ENCODE results near the gene RNF26. TPM values are rescaled to one million over a fixed set of nuclear protein-coding genes. Genes with fewer than 3 reads are reported as not detected.

The RNF26 gene
- total RNA-seq, 1 donor from 2014 or later: 22.2 TPM

DNA sequence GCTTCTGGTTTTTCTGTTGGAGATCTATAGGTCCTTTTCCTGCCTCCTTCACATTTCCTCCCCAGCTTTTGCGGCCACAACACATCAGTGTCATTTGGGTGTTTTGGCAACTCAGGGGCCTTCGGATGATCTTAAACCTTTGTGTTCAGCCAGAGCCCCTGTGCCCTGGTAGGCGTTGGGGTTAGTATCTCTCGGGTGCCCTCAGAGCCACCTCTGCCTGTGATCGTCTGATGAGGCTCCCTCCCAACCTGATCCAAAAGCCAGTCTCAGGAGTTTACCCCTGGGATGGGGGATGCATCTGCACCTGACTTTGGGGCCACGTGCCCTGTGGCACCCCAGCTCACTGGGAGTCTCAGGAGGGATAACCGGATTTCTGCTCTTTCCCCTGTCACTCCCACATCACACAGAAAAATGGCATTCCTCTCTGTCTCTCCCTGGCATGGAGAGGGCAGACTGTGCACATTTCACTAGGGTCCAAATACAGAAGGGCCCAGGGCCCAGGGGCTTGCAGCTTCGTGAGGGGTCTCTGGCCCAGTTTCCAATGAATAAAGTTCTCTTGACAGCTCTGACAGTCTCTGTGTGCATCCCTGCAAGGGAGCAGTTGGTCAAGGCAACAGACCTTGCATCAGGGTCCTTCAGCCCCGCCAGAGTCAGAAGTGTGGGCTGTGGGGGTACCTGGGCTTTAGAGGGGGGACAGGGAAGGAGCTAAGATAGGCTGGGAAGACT is 2.6 kb downstream of the RNF26 start:
- ATAC-seq: no peak

DNA sequence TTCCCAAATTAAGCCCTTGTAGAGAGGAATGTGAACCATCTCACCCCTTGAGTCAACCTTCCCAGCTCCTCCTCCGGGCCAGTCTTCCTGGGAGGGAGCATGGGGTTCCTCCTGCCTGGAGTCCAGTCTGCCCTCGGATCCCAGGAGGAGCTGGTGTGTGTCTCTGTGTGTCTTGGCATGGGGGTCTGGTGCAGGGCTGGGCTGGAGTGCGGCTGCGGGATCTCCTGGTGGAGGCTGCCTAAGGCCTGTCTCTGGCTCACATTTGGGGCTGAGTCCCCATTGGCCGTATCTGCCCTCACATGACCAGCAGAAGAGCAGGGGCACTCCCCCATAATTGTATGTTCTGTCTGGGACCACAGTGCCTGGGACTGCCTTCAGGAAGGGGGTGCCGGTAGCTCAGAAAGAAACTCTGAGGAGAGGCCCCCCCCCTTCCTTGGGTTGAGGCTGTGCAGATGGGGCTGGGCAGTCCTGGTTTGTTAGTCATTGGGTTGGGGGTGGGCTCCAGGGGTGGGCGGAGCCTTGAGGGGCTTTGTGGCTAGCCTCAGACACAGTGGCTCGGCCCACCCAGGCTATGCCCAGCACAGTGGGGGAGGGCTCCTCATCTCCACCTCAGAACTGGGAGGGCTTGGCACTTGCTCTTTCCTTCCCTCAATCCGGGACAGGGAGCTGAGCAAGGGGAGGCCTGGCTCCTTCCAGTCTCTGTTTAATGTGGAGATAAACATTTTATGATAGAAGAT is 3.4 kb downstream of the RNF26 start:
- ATAC-seq: no peak

DNA sequence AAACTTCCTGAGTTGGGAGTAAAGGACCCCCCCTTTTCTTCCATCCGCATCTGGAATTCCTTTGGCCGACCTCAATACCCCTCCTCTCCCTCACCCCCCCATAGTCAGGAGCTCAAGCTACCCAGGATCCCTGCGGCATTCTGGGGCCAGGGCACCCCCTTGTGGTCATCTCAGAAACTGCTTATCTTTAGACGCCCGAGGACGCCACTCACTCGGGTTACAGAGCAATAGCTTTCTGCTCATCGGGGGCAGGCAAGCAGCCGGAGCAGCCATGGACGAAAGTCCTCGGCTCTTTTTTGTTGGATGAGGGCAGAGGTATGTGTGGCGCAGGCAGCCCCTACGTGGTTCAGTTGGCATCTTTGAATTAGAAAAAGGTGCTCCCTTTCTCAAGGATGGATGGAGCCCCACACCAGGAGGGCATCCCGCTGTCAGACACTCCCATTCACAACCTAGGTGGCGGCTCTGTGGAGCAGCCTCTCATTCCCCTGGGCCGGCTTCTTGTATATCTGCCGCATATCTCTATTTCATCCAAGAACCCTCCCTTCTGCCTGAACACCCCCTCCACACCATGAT is 4.1 kb downstream of the RNF26 start:
- peak; percentile 19 for ATAC-seq

DNA sequence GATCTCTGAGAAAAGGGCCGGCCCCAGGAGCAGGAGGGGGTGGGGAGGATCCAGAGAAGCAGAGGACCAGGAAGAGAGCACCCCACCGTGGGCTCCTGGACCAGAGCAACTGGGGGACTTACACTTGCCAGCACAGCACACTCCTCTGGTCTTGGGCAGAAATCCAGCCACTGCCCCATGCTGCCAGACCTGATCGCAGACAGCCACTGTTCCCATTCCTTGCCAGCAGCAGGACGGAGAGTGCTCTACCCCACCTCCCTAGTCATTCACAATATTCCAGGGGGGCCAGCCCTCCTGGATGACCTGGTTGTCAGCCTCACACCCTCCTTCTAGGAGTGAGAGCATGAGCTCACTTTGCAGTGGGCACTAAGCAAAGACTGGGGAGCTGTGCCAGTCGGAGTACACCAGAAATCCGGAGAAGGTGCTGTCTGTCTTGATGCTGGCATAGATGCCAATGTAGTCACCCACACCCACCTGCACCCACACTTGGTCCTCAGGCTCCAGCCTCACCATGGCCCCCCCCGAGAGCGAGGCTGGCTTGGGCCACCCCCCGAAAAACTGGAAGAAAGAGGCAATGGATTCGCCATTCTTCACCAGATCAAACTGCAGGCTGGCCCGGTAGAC is 4.8 kb downstream of the RNF26 start:
- no peak for ATAC-seq

DNA sequence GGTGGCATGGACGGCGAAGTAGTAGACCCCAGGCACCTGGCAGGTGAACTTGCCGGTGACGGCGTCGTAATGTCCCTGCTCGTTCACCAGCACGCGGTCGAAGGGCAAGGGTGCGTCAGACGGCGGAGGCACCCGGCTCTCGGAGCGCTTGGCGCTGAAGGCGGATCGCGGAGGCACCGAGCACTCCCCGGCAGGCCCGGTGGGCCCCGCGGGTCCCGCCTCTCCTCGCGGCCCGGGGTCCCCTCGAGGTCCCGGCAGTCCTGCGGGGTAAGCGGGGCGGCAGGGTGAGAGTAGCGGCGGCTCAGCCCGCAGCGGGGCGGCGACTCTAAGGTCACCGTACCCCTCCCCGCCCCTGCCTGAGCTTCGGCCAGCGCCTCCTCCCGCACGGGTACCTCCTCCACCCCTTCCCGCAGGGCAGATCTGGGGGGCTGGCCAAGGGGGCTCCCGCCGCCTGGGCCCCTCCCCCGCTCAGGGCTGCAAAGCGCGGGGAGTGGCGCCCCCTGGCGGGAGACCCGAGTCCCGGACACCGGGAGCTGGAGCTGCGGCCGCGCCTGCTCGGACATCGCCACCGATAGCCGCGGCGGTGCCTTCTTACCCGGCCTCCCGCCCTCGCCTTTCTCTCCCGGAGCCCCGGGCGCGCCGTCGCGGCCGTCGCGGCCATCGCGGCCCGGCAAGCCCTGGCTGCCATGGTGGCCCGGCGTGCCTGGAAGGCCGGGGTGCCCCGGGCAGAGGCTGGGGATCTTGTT is 5.4 kb downstream of the RNF26 start:
- peak; percentile 25 for ATAC-seq

DNA sequence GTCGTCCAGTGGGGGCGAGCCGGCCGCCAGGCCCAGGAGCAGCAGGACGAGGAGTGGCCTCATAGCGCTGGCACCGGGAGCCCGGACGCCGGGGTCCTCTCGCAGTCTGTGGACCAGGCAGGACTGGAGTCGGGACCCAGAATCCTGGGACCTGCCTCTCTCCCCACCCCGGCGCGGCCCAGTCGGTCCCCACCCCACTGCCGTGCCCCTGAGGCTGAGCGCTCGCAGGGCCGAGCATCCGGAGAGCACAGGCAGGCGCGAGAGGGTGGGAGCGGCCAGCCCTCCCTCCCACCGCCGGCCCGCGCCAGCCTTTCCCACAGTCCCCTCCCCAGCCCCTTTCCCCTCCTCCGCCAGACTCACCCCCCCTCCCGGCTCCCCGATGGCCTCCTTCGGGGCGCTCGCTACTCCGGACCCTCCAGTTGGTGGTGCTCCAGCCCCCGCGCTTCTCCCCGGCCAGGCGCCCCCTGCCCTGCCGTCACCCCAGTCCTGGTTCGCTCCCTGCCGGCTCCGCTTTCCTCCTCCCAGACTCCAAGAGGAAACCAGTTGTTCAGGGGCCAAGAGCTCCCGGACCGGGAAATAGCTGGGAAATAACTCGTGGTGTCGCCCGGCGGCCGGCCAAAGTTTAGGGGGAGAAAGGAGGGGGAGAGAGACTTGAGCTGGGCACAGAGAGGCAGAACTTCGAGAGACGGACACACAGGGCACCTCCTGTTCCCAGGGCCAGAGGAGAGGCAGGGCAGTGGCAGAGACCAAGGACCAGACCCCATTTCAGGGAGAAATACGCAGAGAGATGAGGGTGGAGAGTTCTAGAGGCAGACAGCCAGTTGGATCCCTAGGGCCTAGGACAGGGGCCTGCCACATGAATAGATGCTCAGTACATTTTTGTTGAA is 6.3 kb downstream of the RNF26 start, which contains the start of gene C1QTNF5:
Gene C1QTNF5 (minus strand): TSS at position 549 of the 887 bp plus-strand sequence. CDS start 486 bp downstream, at position 63.
- ATAC-seq: no peak

DNA sequence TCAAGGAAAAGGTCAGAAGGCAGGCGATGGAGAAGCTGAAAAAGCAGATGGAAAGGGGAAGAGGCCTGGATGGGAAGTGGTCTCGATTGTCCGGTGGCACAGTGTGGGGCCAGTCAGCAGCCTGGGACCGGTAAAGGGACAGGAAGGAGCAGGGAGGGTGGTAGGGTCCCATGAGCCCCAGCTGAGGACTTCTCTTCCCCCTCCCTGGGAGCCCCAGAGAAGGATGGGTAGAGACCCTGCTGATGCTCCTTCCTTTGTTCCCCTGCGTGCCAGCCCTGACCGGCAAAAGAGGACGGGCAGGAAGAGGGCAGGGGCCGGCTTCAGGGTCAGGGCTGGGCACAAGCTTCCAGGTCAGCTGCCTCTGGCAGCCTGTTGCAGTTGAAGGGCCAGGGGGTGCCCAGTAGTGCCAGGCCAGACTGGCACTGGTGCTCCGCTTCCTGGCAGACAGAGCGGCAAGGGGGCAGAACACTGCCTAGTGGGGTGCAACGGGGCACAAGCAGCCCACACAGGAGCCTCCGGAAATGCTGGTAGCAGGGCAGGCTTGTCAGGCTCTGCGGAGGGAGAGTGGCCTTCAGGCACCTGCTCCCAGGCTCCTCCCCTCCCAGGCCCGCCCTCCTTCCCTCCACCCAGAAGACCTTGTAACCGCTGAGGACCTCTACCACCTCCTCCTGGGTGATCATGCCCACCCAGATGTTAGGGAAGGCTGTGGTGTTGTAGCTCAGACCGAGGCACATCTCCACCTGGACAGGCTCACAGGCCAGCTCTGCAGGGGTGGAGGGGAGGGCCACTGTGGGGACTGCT is 7.1 kb downstream of the RNF26 start:
- ATAC-seq: no peak

DNA sequence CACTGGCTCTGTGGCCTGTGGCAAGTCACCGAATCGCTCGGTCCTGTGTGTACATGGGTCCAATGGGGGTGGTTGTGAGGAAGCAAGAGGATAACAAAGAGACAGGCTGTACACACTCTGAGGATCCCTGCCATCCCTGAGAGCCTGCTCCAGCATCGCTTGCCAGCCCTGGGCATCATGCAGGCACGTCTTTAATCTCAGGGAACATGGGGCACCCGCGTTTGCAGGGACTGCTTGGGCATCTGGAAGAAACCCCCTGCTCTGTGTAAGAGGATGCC is 7.6 kb downstream of the RNF26 start:
- ATAC-seq: no peak

DNA sequence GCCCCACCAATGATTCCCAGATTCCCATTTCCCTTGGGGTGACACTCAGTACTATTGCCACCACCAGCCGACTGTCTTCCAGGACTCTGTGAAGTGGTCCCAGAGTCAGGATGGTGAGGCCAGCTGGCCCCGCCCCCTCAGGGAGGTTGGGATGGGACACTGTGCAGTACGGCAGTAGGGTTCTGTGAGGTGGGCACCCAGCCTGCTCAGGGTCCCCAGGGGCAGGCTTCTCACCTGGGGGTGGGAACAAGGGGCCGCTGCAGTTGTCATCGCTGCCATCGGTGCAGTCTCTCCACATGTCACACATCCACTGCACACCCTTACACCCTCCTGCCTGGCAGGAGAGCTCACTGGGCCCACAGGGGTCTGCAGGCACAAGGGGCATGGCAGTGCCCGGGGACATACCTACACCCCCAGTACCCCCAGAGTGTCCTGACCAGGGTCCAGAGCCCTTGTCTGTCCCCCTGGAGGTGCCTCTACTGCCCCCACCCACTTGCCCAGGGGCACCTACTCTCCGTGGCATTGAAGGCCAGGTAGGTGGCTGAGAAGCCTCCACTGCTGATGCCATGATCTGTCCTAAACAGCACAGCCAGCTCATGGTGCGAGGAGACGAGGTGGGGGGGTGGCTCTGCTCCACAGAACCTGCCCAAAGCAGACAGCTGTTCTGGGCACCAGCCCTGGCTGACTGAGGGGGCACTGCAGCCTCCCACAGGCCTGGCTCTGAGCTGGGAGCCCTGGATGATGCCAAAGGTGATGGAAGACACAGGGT is 8.2 kb downstream of the RNF26 start:
- no peak for ATAC-seq

DNA sequence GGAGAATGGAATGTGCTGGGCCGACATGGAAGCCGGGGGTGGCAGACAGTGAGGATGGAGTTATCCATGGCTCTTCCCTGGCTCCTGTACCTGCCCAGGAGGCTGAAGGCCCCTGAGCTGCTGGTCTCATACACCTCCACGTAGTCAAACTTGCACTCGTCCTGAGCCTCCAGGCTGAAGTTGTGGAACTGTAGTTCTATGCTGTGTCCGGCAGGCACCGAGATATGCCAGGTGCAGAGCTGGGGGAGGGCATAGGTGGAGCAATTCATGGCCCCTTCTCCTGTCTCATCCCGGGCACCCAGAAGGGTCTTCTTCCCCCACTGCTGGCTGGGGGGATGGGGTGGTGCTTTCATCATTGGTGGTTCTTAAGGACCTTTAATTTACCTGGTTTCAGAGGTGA is 9.4 kb downstream of the RNF26 start:
- ATAC-seq: no peak

DNA sequence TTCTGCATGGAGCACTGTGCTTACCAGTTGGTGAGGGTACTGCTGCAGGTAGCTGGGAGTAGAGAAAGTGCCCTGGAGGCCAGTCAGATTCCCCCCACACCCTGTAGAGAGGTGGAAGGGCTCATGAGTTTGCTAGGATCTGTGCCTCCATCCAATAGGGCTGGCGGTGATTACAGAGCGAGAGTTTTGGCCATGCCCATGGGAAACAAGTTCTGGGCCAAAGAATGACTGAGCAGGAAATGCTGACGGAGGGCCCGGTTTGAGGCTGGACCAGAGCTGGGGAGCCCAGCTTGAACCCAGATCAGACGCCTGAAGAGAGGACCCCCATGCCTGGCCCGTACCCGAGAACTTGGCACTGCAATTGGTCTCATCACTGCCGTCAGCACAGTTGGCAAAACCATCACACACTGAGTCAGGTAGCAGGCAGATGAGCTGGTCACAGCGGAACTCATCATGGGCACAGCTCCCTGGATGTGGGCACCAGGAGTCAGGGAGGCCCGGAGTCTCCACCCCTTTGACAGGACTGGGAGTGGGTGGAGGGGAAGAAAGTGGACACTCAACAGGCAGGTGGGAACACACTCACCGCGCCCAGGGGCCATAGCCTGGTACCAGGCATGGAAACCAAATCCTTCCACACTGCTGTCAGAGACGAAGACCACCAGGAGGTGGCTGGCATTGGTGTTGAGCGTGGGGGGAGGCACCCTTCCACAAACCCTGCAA is 10.1 kb downstream of the RNF26 start:
- no peak for ATAC-seq

DNA sequence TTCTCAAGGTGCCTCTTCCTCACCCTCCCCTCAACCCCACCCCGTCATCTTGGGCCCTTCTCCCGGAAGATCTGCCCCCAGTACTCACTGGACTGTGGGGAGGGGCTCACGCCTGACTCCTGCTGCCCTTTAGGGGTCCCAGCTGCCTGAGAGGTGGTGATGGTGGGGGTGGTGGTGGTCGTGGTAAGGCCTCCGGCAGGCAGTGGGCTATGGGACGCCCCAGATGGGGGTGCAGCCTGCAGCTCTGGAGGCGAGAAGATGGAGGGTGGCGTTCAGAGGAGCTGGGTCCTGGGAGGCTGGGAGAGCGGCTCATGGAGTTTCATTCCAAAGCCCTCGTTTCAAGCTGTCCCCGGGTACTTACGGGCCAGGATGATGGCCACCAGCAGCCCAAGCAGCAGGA is 11.4 kb downstream of the RNF26 start:
- no peak for ATAC-seq

DNA sequence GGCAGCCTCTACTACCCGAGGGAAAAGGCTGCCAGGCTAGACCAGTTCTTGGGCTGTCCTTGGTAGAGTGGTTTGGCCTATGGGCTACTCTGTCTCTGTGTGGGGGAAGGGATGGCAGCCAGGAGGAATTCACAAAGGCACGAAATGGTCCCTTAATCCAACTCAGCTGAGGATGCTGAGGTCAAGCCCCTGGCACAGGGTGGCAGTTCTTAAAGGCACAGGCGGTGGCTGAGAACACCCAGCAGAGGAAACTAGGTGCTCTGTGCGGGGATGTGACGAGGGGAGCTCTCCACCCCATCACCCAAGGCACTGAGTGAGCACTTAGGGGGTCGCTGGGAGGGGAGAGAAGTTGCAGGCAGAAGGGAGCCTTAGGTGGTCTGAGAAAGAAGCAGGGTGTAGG is 12.3 kb downstream of the RNF26 start, which contains the start of gene MFRP:
Gene MFRP (minus strand): TSS at position 101 of the 400 bp plus-strand sequence. CDS start 192 bp downstream, outside the sequence.
- ATAC-seq: no peak

DNA sequence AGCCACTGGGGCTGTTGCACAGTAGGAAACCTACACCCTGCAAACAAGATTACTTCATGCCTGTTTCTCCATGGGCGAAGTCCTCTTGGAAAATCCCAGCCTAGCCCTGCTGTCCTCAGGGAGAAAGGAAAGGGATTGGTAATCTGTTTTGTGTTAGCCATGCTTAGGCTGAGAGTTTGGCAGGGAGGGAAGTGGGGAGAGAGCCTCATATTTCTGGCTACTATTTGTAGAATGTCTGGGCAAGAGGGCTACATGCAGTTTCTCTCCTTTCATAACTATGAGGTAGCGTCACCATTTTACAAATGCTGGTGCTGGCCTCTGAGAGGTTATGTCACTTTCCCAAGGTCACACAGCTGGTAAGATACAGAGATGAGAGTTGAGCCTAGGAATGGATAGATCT is 12.9 kb downstream of the RNF26 start:
- no peak for ATAC-seq

DNA sequence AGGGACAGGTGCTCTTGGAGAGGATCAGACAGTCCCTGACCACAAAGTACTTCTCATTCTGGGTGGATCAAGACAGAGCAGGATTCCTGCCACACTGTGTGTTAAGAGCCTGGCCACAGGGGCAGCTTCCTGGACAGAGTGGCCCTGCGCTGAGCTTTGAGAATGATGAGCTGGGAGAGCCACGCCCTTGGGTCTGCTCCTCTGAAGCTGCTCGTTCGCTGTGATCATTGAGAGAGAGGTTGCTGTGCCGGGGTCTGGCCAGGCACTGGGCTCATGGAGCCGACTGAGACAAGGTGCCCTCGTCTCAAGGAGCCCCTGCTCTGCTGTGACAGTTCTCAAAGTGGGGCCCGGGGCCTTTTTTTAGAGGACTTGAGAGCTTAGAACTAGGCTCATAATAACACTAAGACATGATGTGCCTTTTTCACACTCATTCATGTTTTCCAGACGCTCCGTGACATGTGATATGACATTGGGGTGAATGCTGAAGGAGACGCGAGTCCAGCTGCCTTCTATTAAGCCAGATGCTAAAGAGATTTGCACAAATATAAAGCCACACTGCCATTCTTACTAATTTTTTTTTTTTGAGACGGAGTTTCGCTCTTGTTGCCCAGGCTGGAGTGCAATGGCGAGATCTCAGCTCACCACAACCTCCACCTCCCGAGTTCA is 13.7 kb downstream of the RNF26 start:
- no peak for ATAC-seq

DNA sequence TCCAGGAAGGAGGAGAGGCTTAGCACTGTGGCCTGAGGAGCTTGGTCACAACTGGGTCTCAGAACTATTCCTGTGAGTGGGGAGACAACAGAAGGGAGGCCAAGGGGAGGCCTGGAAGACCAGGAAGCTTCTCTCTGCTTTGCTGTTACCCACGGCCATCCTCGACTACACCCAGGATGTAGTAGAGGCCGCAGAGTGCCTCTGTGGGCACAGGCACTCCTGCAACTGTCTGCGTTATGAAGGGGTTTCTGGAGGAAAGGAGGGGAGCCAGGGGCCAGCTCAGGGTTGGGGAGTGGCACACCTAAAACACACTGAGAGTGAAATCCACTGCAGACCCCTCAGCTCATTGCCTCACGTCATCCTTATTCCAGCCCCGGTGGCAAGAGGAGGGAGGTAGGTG is 16.0 kb downstream of the RNF26 start:
- ATAC-seq: no peak

DNA sequence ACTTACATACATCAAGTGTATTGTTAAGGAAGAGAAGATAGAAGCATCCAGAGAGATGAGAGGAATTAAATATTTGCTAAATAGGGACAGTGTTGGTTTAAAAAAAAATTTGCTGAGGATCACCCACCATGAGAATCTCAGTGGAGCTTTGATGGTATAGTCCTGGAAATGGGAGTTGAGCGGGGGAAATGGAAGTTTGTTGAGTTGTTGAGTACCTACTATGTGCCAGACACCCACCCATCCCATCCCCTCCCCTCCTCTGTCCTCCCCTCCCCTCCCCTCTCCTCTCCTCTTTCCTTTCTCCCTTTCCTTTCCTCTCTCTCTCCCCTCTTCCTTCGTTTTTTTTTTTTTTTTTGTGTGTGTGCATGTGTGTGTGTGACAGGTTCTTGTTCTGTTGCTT is 16.9 kb downstream of the RNF26 start:
- no peak for ATAC-seq

DNA sequence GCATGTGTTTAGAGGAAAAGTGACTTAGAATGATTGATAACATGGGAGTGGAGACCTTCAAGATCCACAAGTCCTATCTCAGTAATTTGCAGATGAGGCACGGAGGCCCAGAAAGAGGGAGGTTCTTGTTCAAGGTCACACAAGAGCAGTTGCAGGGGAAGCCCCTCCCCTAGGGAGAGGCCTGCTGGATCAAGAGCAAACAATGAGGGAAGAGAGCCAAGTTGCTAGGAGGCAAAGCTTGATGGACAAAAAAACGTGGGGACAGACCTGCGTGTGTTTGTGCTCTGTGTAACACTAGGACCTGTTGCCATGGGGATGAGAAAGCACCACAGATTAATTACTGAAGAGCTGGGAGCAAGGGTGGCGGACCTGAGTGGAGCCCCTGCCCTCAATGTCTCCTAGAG is 18.5 kb downstream of the RNF26 start:
- ATAC-seq: peak; percentile 51

Measured in esophagus mucosa (tissue), 1 donor.